Esophagus (tissue), 2 donors: ENCODE measurements around the gene GPR37. TPM values are rescaled to one million over a fixed set of nuclear protein-coding genes. Genes with fewer than 3 reads are reported as not detected.

ENCODE experiments used
- polyA plus RNA-seq, 2 donors: library from polyadenylated mRNA; stranded (reverse); fragments of 200-250 nt; gene quantifications; one replicate each; pipeline ENCODE4 v1.2.3, GENCODE V29; 2013
- donor health status: healthy with polysubstance abuse.
- donor health status: Bipolar disorder and iron deficiency.

The GPR37 gene
- polyA plus RNA-seq, 2 donors: 0.90 to 3.6 TPM

Other genes starting within 250 kb of the GPR37 start
- 1 to 10 TPM; 2.8 to 4.3 TPM for gene POT1, start 164.0 kb upstream of the GPR37 start, polyA plus RNA-seq